ENCODE results near the gene ELMO2. TPM values are rescaled to one million over a fixed set of nuclear protein-coding genes. Genes with fewer than 3 reads are reported as not detected.

The ELMO2 gene
- total RNA-seq, 1 experiment from 2014 or later: 28.4 TPM

GRCh38 chr20:46400253-46400652 lies 6.2 kb downstream of the ELMO2 start (continued):
- no peak for TF ChIP-seq NR2C2 (CRISPR knock-in tag; IDR thresholded peaks at IDR 0.05)

DNA sequence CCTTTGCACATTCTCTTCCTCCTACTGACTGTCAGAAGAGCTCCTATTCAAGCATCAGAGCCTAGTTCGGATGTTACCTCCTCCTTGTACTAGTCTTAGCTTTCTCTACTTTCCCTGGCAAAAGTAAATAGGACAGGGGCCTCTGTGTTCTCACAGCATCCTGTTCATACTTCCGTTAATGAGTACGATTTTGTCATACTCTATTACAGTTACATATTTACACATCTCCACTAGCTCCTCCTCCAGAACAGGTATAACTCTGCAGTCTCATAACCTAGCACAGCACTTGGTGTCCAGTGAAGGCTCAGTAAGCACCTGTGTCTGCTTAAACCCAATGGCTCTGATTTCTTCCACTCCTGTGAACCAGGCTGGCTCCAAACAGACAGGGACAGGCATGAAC lies 7.0 kb downstream of the ELMO2 start:
- no peak overlapping the region for H3K4me3 Mint-ChIP-seq
- ATAC-seq: no peak
- H3K27ac Mint-ChIP-seq: no peak overlapping the region; the same call in 1 of the 2 replicates
- DNase-seq (ENCODE audit: low spot score): no peak
- ChIA-PET CTCF (interaction anchor here (1.0 to 3.9 kb wide), 5 partner anchors 39 to 388 kb away, joined by 3 to 15 read pairs (median 3); no protein-coding TSS in a partner anchor), POLR2A (no interaction called here)
- no peaks in the 10 kb centered on the region for H3K9me3 Mint-ChIP-seq
- no peak for TF ChIP-seq ZNF263 (CRISPR knock-in tag; IDR thresholded peaks at IDR 0.05; ENCODE audit: low read depth)
- H3K4me1 Mint-ChIP-seq: peaks cover 22% of the 10 kb centered on the region
- peaks cover 4% of the 10 kb centered on the region; the same call in 1 of the 2 replicates for H3K36me3 Mint-ChIP-seq
- no peaks in the 10 kb centered on the region for H3K27me3 Mint-ChIP-seq (ENCODE audit: low read depth)

- peaks cover 22% of the 10 kb centered on the region for H3K4me1 Mint-ChIP-seq
- DNase-seq (ENCODE audit: low spot score) (no peak), ATAC-seq (no peak)
- no peaks in the 10 kb centered on the region for H3K9me3 Mint-ChIP-seq
- no peak overlapping the region for H3K27ac Mint-ChIP-seq
- POLR2A ChIA-PET: no interaction called here
- H3K36me3 Mint-ChIP-seq: peaks cover 7% of the 10 kb centered on the region
- CTCF ChIA-PET: interaction anchor here (1.2 to 3.9 kb wide), 3 partner anchors 39 to 271 kb away, joined by 3 to 15 read pairs (median 3); no protein-coding TSS in a partner anchor
- no peak overlapping the region for H3K4me3 Mint-ChIP-seq
- no peaks in the 10 kb centered on the region for H3K27me3 Mint-ChIP-seq (ENCODE audit: low read depth)
- TF ChIP-seq CREM (CRISPR knock-in tag; IDR thresholded peaks at IDR 0.05) (no peak), SMAD3 (CRISPR knock-in tag; IDR thresholded peaks at IDR 0.05; ENCODE audit: borderline replicate concordance) (no peak), ZNF396 (CRISPR knock-in tag; IDR thresholded peaks at IDR 0.05; ENCODE audit: borderline replicate concordance) (no peak), RORB (CRISPR knock-in tag; IDR thresholded peaks at IDR 0.05) (no peak), ZNF263 (CRISPR knock-in tag; IDR thresholded peaks at IDR 0.05; ENCODE audit: low read depth) (no peak), OVOL2 (CRISPR knock-in tag; IDR thresholded peaks at IDR 0.05; ENCODE audit: borderline replicate concordance) (no peak), NR1H2 (CRISPR knock-in tag; IDR thresholded peaks at IDR 0.05) (no peak), USF1 (CRISPR knock-in tag; IDR thresholded peaks at IDR 0.05) (no peak), GRHL2 (CRISPR knock-in tag; IDR thresholded peaks at IDR 0.05; ENCODE audit: insufficient replicate concordance, severe bottlenecking) (no peak), HMGXB4 (CRISPR knock-in tag; IDR thresholded peaks at IDR 0.05) (no peak)
These were observed 7.5 kb downstream of the ELMO2 start for GRCh38 chr20:46398963-46399362.

DNA sequence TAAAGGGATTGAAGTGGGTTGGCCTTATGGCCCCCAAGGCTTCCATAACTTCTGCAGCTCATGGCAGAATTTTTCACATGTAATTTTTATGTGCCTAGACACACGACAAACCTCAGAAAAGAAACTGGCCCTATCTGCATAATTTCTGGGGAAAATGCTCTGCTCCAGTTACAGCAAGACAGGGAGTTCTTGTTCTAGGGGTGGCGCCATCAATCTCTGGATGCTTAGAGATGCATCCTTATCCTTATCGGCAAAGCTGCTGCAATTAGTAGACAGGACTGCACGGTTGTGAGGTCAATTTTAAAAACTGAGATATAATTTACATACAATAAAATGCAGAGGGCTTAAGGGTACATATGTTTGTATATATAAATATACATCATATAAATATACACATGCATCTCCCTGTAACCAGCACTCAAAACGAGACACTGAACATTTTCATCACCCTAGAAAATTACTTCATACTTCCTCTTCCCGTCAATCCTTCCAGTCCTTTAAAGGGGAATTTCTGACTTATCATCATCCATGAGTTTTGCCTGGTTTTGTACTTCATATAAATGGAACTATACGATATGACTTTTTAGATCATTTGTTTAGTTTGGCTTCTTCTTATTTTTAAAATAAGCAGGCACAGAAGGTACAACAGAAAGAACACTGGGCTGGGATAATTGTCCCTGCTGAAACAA lies 10.2 kb downstream of the ELMO2 start:
- ATAC-seq (no peak), DNase-seq (ENCODE audit: low spot score) (no peak)
- H3K36me3 Mint-ChIP-seq: peaks cover 24% of the 10 kb centered on the region
- POLR2A ChIA-PET: no interaction called here
- TF ChIP-seq IRF2 (CRISPR knock-in tag; IDR thresholded peaks at IDR 0.05; ENCODE audit: borderline replicate concordance, low read depth): no peak
- no peak for TF ChIP-seq CDX4 (CRISPR knock-in tag; IDR thresholded peaks at IDR 0.05; ENCODE audit: borderline replicate concordance)
- TF ChIP-seq ARID4B (CRISPR knock-in tag; IDR thresholded peaks at IDR 0.05; ENCODE audit: borderline replicate concordance): no peak
- TF ChIP-seq ESRRA (CRISPR knock-in tag; IDR thresholded peaks at IDR 0.05; ENCODE audit: borderline replicate concordance): no peak
- no peak for TF ChIP-seq CBFB (CRISPR knock-in tag; IDR thresholded peaks at IDR 0.05; ENCODE audit: low read depth)
- CTCF ChIA-PET: interaction anchor here (0.6 to 1.0 kb wide), 2 partner anchors 10 to 32 kb away, joined by 3 to 4 read pairs; partner anchors contain the start of gene ELMO2
- H3K9me3 Mint-ChIP-seq: no peaks in the 10 kb centered on the region
- no peak overlapping the region for H3K4me3 Mint-ChIP-seq
- no peaks in the 10 kb centered on the region for H3K27me3 Mint-ChIP-seq (ENCODE audit: low read depth)
- peaks cover 11% of the 10 kb centered on the region for H3K4me1 Mint-ChIP-seq
- no peak overlapping the region for H3K27ac Mint-ChIP-seq
